Activated CD8-positive, alpha-beta memory T cell treated with anti-CD3 and anti-CD28 coated beads, Interleukin-2, amount 10 ng/mL, durations not matched to agents 7 days and 5 days (primary cell): Measurements from ENCODE around the gene ITGA1. TPM values are rescaled to one million over a fixed set of nuclear protein-coding genes. Genes with fewer than 3 reads are reported as not detected.
"Not testable (repeated sequence)": the region's sequence is repeated elsewhere in the genome, so short reads cannot be mapped to it uniquely, and the experiment has no call there.

Experiments
- ATAC-seq: fragments of 150-1000 bp; cut with Tn5 transposase; one replicate; pipeline ENCODE4 v1.10.0; 2021; ENCODE audit warnings: moderate library complexity
- CTCF ChIA-PET: fragments of 350-600 bp; sonication (Branson Sonifier 250); formaldehyde crosslinking; loops from one replicate; lab custom pipeline; 2021; ENCODE audit warnings: antibody characterized with exemption; lab: Charles Lee
- DNase-seq: peaks from one replicate; pipeline ENCODE4 v3.0.0-alpha.2; 2020
- H3K27ac Mint-ChIP-seq: one replicate; pipeline ENCODE4 v1.8.0; 2021; ENCODE audit warnings: mild to moderate bottlenecking, mixed read lengths
- H3K27me3 Mint-ChIP-seq: one replicate; pipeline ENCODE4 v1.8.0; 2021; ENCODE audit warnings: mixed read lengths
- H3K36me3 Mint-ChIP-seq: one replicate; pipeline ENCODE4 v1.8.0; 2021; ENCODE audit warnings: mild to moderate bottlenecking, mixed read lengths
- H3K4me1 Mint-ChIP-seq: one replicate; pipeline ENCODE4 v1.8.0; 2021; ENCODE audit warnings: mixed read lengths
- H3K4me3 Mint-ChIP-seq: one replicate; pipeline ENCODE4 v1.8.0; 2021; ENCODE audit warnings: mild to moderate bottlenecking, moderate library complexity, mixed read lengths
- H3K9me3 Mint-ChIP-seq: one replicate; pipeline ENCODE4 v1.8.0; 2022; ENCODE audit warnings: low read depth, mixed read lengths
- total RNA-seq, 2 experiments: library from RNA; stranded (reverse); gene quantifications; one replicate each; pipeline ENCODE4 v1.2.3, GENCODE V29; 2021

The ITGA1 gene
- total RNA-seq, 2 experiments from 2014 or later: 37.0 to 66.8 TPM

- ATAC-seq (peak; percentile 99), DNase-seq (peak; percentile 84)
- CTCF ChIA-PET: interaction anchor here (0.6 to 5.0 kb wide), 39 partner anchors 8 to 342 kb away, joined by 3 to 79 read pairs (median 5); partner anchors contain the start of genes ITGA2 and MOCS2
- H3K4me3 Mint-ChIP-seq: no peak overlapping the region
- peaks cover 35% of the 10 kb centered on the region for H3K4me1 Mint-ChIP-seq
- no peaks in the 10 kb centered on the region for H3K27me3 Mint-ChIP-seq
- peaks cover 1% of the 10 kb centered on the region for H3K36me3 Mint-ChIP-seq
- no peaks in the 10 kb centered on the region for H3K9me3 Mint-ChIP-seq
- peak overlapping the region; percentile 74 for H3K27ac Mint-ChIP-seq
Measured at GRCh38 chr5:52948418-52949076, 160.8 kb downstream of the ITGA1 start.

GRCh38 chr5:52950686-52951085 is 163.0 kb downstream of the ITGA1 start:
- no peaks in the 10 kb centered on the region for H3K9me3 Mint-ChIP-seq
- H3K4me3 Mint-ChIP-seq: no peak overlapping the region
- H3K27ac Mint-ChIP-seq: no peak overlapping the region
- CTCF ChIA-PET: interaction anchor here (1.2 to 5.0 kb wide), 7 partner anchors 32 to 159 kb away, joined by 3 to 79 read pairs (median 18); partner anchors contain the start of gene MOCS2
- peaks cover 27% of the 10 kb centered on the region for H3K4me1 Mint-ChIP-seq
- DNase-seq (no peak), ATAC-seq (no peak)
- peaks cover 1% of the 10 kb centered on the region for H3K36me3 Mint-ChIP-seq
- H3K27me3 Mint-ChIP-seq: no peaks in the 10 kb centered on the region

GRCh38 chr5:52952483-52952882 is 164.8 kb downstream of the ITGA1 start:
- H3K27me3 Mint-ChIP-seq: no peaks in the 10 kb centered on the region
- no peak overlapping the region for H3K4me3 Mint-ChIP-seq
- no peak for ATAC-seq
- DNase-seq: no peak
- H3K36me3 Mint-ChIP-seq: peaks cover 1% of the 10 kb centered on the region
- no peaks in the 10 kb centered on the region for H3K9me3 Mint-ChIP-seq
- CTCF ChIA-PET: interaction anchor here (1.0 to 2.3 kb wide), 2 partner anchors 84 to 166 kb away, joined by 3 to 6 read pairs; no protein-coding TSS in a partner anchor
- no peak overlapping the region for H3K27ac Mint-ChIP-seq
- peaks cover 18% of the 10 kb centered on the region for H3K4me1 Mint-ChIP-seq

GRCh38 chr5:52956014-52956413 is 168.3 kb downstream of the ITGA1 start:
- Mint-ChIP-seq H3K36me3 (peaks cover 1% of the 10 kb centered on the region), H3K4me3 (no peak overlapping the region), H3K9me3 (no peaks in the 10 kb centered on the region), H3K27me3 (peaks cover 4% of the 10 kb centered on the region), H3K4me1 (no peaks in the 10 kb centered on the region), H3K27ac (no peak overlapping the region)
- DNase-seq: no peak
- ATAC-seq: no peak
- CTCF ChIA-PET: no interaction called here

- CTCF ChIA-PET: no interaction called here
- peaks cover 3% of the 10 kb centered on the region for H3K36me3 Mint-ChIP-seq
- no peak overlapping the region for H3K4me3 Mint-ChIP-seq
- ATAC-seq (no peak), DNase-seq (no peak)
- H3K27me3 Mint-ChIP-seq: peaks cover 6% of the 10 kb centered on the region
- H3K27ac Mint-ChIP-seq: no peak overlapping the region
- no peaks in the 10 kb centered on the region for H3K9me3 Mint-ChIP-seq
- H3K4me1 Mint-ChIP-seq: no peaks in the 10 kb centered on the region
Measured at GRCh38 chr5:52956915-52957747, 169.4 kb downstream of the ITGA1 start.

GRCh38 chr5:52961274-52961681 is 173.6 kb downstream of the ITGA1 start:
- DNase-seq (no peak), ATAC-seq (no peak)
- CTCF ChIA-PET: interaction anchor here (1.3 to 1.9 kb wide), 2 partner anchors 13 to 113 kb away, joined by 3 to 6 read pairs; no protein-coding TSS in a partner anchor
- Mint-ChIP-seq H3K4me1 (no peaks in the 10 kb centered on the region), H3K27me3 (peaks cover 6% of the 10 kb centered on the region), H3K9me3 (no peaks in the 10 kb centered on the region), H3K36me3 (peaks cover 2% of the 10 kb centered on the region), H3K27ac (no peak overlapping the region), H3K4me3 (no peak overlapping the region)

- ATAC-seq (no peak), DNase-seq (no peak)
- peaks cover 2% of the 10 kb centered on the region for H3K36me3 Mint-ChIP-seq
- no peak overlapping the region for H3K27ac Mint-ChIP-seq
- CTCF ChIA-PET: interaction anchor here (1.2 to 2.4 kb wide), 3 partner anchors 15 to 123 kb away, joined by 3 to 8 read pairs (median 3); partner anchors contain the start of gene ITGA2
- H3K4me3 Mint-ChIP-seq: no peak overlapping the region
- peaks cover 16% of the 10 kb centered on the region for H3K27me3 Mint-ChIP-seq
- no peaks in the 10 kb centered on the region for H3K4me1 Mint-ChIP-seq
- peaks cover 2% of the 10 kb centered on the region for H3K9me3 Mint-ChIP-seq
Measured at GRCh38 chr5:52963636-52964035, 175.9 kb downstream of the ITGA1 start.

GRCh38 chr5:52964138-52964537 is 176.4 kb downstream of the ITGA1 start:
- H3K4me1 Mint-ChIP-seq: no peaks in the 10 kb centered on the region
- H3K27ac Mint-ChIP-seq: no peak overlapping the region
- DNase-seq (no peak), ATAC-seq (no peak)
- H3K9me3 Mint-ChIP-seq: peaks cover 7% of the 10 kb centered on the region
- peaks cover 5% of the 10 kb centered on the region for H3K36me3 Mint-ChIP-seq
- peaks cover 20% of the 10 kb centered on the region for H3K27me3 Mint-ChIP-seq
- H3K4me3 Mint-ChIP-seq: no peak overlapping the region
- CTCF ChIA-PET: interaction anchor here (1.2 to 2.4 kb wide), 4 partner anchors 15 to 125 kb away, joined by 3 to 8 read pairs (median 3); partner anchors contain the start of gene ITGA2

- CTCF ChIA-PET: interaction anchor here (1.0 kb wide), 1 partner anchor 27 kb away, joined by 4 read pairs; no protein-coding TSS in a partner anchor
- not testable (repeated sequence) for H3K4me1 Mint-ChIP-seq, DNase-seq, H3K27ac Mint-ChIP-seq, H3K9me3 Mint-ChIP-seq, H3K4me3 Mint-ChIP-seq, ATAC-seq
- Mint-ChIP-seq H3K27me3 (peaks cover 37% of the 10 kb centered on the region), H3K36me3 (peaks cover 22% of the 10 kb centered on the region)
Measured at GRCh38 chr5:52976157-52976556, 188.4 kb downstream of the ITGA1 start.

GRCh38 chr5:52977264-52977897 is 189.7 kb downstream of the ITGA1 start:
- no peak overlapping the region for H3K27ac Mint-ChIP-seq
- H3K9me3 Mint-ChIP-seq: peaks cover 6% of the 10 kb centered on the region
- DNase-seq (no peak), ATAC-seq (no peak)
- peaks cover 40% of the 10 kb centered on the region for H3K27me3 Mint-ChIP-seq
- CTCF ChIA-PET: no interaction called here
- no peaks in the 10 kb centered on the region for H3K4me1 Mint-ChIP-seq
- peaks cover 21% of the 10 kb centered on the region for H3K36me3 Mint-ChIP-seq
- no peak overlapping the region for H3K4me3 Mint-ChIP-seq

- Mint-ChIP-seq H3K27ac (no peak overlapping the region), H3K36me3 (peaks cover 15% of the 10 kb centered on the region)
Measured at GRCh38 chr5:52981507-52981906, 193.8 kb downstream of the ITGA1 start.

GRCh38 chr5:52983731-52984636 is 196.3 kb downstream of the ITGA1 start:
- no peaks in the 10 kb centered on the region for H3K9me3 Mint-ChIP-seq
- no peak overlapping the region for H3K4me3 Mint-ChIP-seq
- peaks cover 7% of the 10 kb centered on the region for H3K36me3 Mint-ChIP-seq
- DNase-seq (no peak), ATAC-seq (peak; percentile 24)
- H3K4me1 Mint-ChIP-seq: peaks cover 32% of the 10 kb centered on the region
- no peak overlapping the region for H3K27ac Mint-ChIP-seq
- CTCF ChIA-PET: interaction anchor here (1.1 to 1.4 kb wide), 2 partner anchors 12 to 34 kb away, joined by 3 read pairs; no protein-coding TSS in a partner anchor
- peaks cover 44% of the 10 kb centered on the region for H3K27me3 Mint-ChIP-seq

More at GRCh38 chr5:52981507-52981906, 193.8 kb downstream of the ITGA1 start:
- ATAC-seq: no peak
- H3K4me1 Mint-ChIP-seq: peaks cover 18% of the 10 kb centered on the region
- DNase-seq: no peak
- peaks cover 3% of the 10 kb centered on the region for H3K9me3 Mint-ChIP-seq
- no peak overlapping the region for H3K4me3 Mint-ChIP-seq
- CTCF ChIA-PET: no interaction called here
- H3K27me3 Mint-ChIP-seq: peaks cover 36% of the 10 kb centered on the region
